RPMI8226 (cell line): ENCODE results near the gene ELOVL6.
A peak's percentile ranks its signal among the peaks of the same experiment; 100 is the strongest.
"Not testable (repeated sequence)": the region's sequence is repeated elsewhere in the genome, so short reads cannot be mapped to it uniquely, and the experiment has no call there.

Experiments used
- DNase-seq: peaks from one replicate; pipeline ENCODE4 v3.0.0-alpha.2; 2015

ELOVL6 gene

GRCh38 chr4:110198435-110199416, at the start of gene ELOVL6:
Gene ELOVL6, minus strand, starts transcription at chr4:110198615. Its CDS starts 280 bp downstream, at chr4:110198335.
- DNase-seq = peak; percentile 83

GRCh38 chr4:110248100-110248499, 49.7 kb upstream of the ELOVL6 start:
- DNase-seq = no peak

- no peak for DNase-seq
Measured at GRCh38 chr4:110247591-110247990, 49.2 kb upstream of the ELOVL6 start.

GRCh38 chr4:110245577-110245976, 47.2 kb upstream of the ELOVL6 start:
- DNase-seq = no peak

GRCh38 chr4:110236324-110236723, 37.9 kb upstream of the ELOVL6 start:
- DNase-seq = no peak

- DNase-seq = not testable (repeated sequence)
Measured at GRCh38 chr4:110233581-110233980, 35.2 kb upstream of the ELOVL6 start.

- no peak for DNase-seq
Measured at GRCh38 chr4:110231869-110232268, 33.5 kb upstream of the ELOVL6 start.

GRCh38 chr4:110229266-110229665, 30.9 kb upstream of the ELOVL6 start:
- DNase-seq = no peak

- DNase-seq = no peak
Measured at GRCh38 chr4:110224812-110225211, 26.4 kb upstream of the ELOVL6 start.

GRCh38 chr4:110224142-110224541, 25.7 kb upstream of the ELOVL6 start:
- no peak for DNase-seq

- not testable (repeated sequence) for DNase-seq
Measured at GRCh38 chr4:110218935-110219334, 20.5 kb upstream of the ELOVL6 start.

GRCh38 chr4:110217181-110217580, 18.8 kb upstream of the ELOVL6 start:
- DNase-seq = not testable (repeated sequence)

- DNase-seq = no peak
Measured at GRCh38 chr4:110216129-110216528, 17.7 kb upstream of the ELOVL6 start.

GRCh38 chr4:110211770-110212061, 13.3 kb upstream of the ELOVL6 start:
- no peak for DNase-seq

GRCh38 chr4:110211007-110211769, 12.8 kb upstream of the ELOVL6 start:
- peak; percentile 32 for DNase-seq

GRCh38 chr4:110208419-110208818, 10.0 kb upstream of the ELOVL6 start:
- DNase-seq = no peak

GRCh38 chr4:110207233-110207632, 8.8 kb upstream of the ELOVL6 start:
- no peak for DNase-seq

- no peak for DNase-seq
Measured at GRCh38 chr4:110202024-110202423, 3.6 kb upstream of the ELOVL6 start.

- DNase-seq = no peak
Measured at GRCh38 chr4:110201502-110201901, 3.1 kb upstream of the ELOVL6 start.

- no peak for DNase-seq
Measured at GRCh38 chr4:110200689-110201088, 2.3 kb upstream of the ELOVL6 start.

- no peak for DNase-seq
Measured at GRCh38 chr4:110198049-110198434, 373 bp downstream of the ELOVL6 start.

- peak; percentile 39 for DNase-seq
Measured at GRCh38 chr4:110197529-110198042, 829 bp downstream of the ELOVL6 start.

GRCh38 chr4:110196871-110197528, 1.4 kb downstream of the ELOVL6 start:
- DNase-seq = peak; percentile 46
